Measurements from ENCODE around the gene FEM1A. TPM values are rescaled to one million over a fixed set of nuclear protein-coding genes. Genes with fewer than 3 reads are reported as not detected.
"Not testable (repeated sequence)": the region's sequence is repeated elsewhere in the genome, so short reads cannot be mapped to it uniquely, and the experiment has no call there.

The FEM1A gene
- total and polyA plus RNA-seq, 2 donors (not counting 1 experiment from before 2014, with no cell fraction given), result 3.2 to 10.1 TPM

- Histone ChIP-seq H3K9me3 (ENCODE audit: control insufficient read depth, insufficient read depth, low read depth, low read length) (no peaks in the 10 kb centered on the region), H3K36me3 (ENCODE audit: control insufficient read depth, insufficient read depth, low read length) (peaks cover 20% of the 10 kb centered on the region)
Observed at GRCh38 chr19:4817467-4818277, 26.1 kb downstream of the FEM1A start.

GRCh38 chr19:4821265-4821664 is 29.7 kb downstream of the FEM1A start:
- H4K20me1 ChIP-seq (ENCODE audit: control insufficient read depth, extremely low read depth, insufficient read depth, low read length), result no peaks in the 10 kb centered on the region
- H3K27ac ChIP-seq (ENCODE audit: insufficient read depth, low read length), result no peak overlapping the region
- TF ChIP-seq EZH2 (IDR thresholded peaks at IDR 0.05; ENCODE audit: low read length, missing control alignments) (no peak), CTCF (conservative IDR thresholded peaks at IDR 0.05 in 1 of 2, IDR thresholded peaks at IDR 0.05 in 1 of 2; ENCODE audit: low read depth in 1 of 2, low read length in 2 of 2) (no peak)
- DNase-seq (ENCODE audit: low read depth in 2 of 2), result no peak
- peaks cover 8% of the 10 kb centered on the region for H3K79me2 ChIP-seq (ENCODE audit: control insufficient read depth, insufficient read depth, low read length)
- H2AFZ ChIP-seq (ENCODE audit: low read length), result no peak overlapping the region
- no peaks in the 10 kb centered on the region for H3K27me3 ChIP-seq (ENCODE audit: control insufficient read depth, insufficient read depth, low read length)
- H3K4me3 ChIP-seq (replicated peaks in 1 of 4; ENCODE audit: control extremely low read depth in 1 of 4, insufficient read depth in 1 of 4, low read depth in 3 of 4, low read length in 4 of 4), result no peak overlapping the region
- H3K4me2 ChIP-seq (ENCODE audit: extremely low read depth, insufficient read depth, low read length), result no peak overlapping the region
- peaks cover 16% of the 10 kb centered on the region for H3K36me3 ChIP-seq (ENCODE audit: control insufficient read depth, insufficient read depth, low read length)
- no peak overlapping the region for H3K9ac ChIP-seq (ENCODE audit: insufficient read depth, low read length)
- H3K4me1 ChIP-seq (ENCODE audit: control insufficient read depth, extremely low read depth, insufficient read depth, low read length), result no peaks in the 10 kb centered on the region
- no peaks in the 10 kb centered on the region for H3K9me3 ChIP-seq (ENCODE audit: control insufficient read depth, insufficient read depth, low read depth, low read length)

More at GRCh38 chr19:4817467-4818277, 26.1 kb downstream of the FEM1A start:
- Histone ChIP-seq H3K79me2 (ENCODE audit: control insufficient read depth, insufficient read depth, low read length) (peaks cover 3% of the 10 kb centered on the region), H3K4me2 (ENCODE audit: extremely low read depth, insufficient read depth, low read length) (no peak overlapping the region), H3K27ac (ENCODE audit: insufficient read depth, low read length) (no peak overlapping the region), H3K4me1 (ENCODE audit: control insufficient read depth, extremely low read depth, insufficient read depth, low read length) (peaks cover 2% of the 10 kb centered on the region), H3K27me3 (ENCODE audit: control insufficient read depth, insufficient read depth, low read length) (no peaks in the 10 kb centered on the region), H3K4me3 (replicated peaks in 1 of 4; ENCODE audit: control extremely low read depth in 1 of 4, insufficient read depth in 1 of 4, low read depth in 3 of 4, low read length in 4 of 4) (no peak overlapping the region), H2AFZ (ENCODE audit: low read length) (no peak overlapping the region), H3K9ac (ENCODE audit: insufficient read depth, low read length) (no peak overlapping the region), H4K20me1 (ENCODE audit: control insufficient read depth, extremely low read depth, insufficient read depth, low read length) (no peaks in the 10 kb centered on the region)
- DNase-seq (ENCODE audit: low read depth in 2 of 2), result no peak
- no peak for TF ChIP-seq EZH2 (IDR thresholded peaks at IDR 0.05; ENCODE audit: low read length, missing control alignments)
- no peak for TF ChIP-seq CTCF (conservative IDR thresholded peaks at IDR 0.05 in 1 of 2, IDR thresholded peaks at IDR 0.05 in 1 of 2; ENCODE audit: low read depth in 1 of 2, low read length in 2 of 2)

- H3K27me3 ChIP-seq (ENCODE audit: control insufficient read depth, insufficient read depth, low read length); H3K4me3 ChIP-seq (replicated peaks in 1 of 4; ENCODE audit: control extremely low read depth in 1 of 4, insufficient read depth in 1 of 4, low read depth in 3 of 4, low read length in 4 of 4): not testable (repeated sequence)
Observed at GRCh38 chr19:4822354-4822753, 30.8 kb downstream of the FEM1A start.

More at GRCh38 chr19:4822354-4822753, 30.8 kb downstream of the FEM1A start:
- not testable (repeated sequence) for DNase-seq (ENCODE audit: low read depth in 2 of 2); H3K9ac ChIP-seq (ENCODE audit: insufficient read depth, low read length); H3K4me1 ChIP-seq (ENCODE audit: control insufficient read depth, extremely low read depth, insufficient read depth, low read length); H3K36me3 ChIP-seq (ENCODE audit: control insufficient read depth, insufficient read depth, low read length); H2AFZ ChIP-seq (ENCODE audit: low read length); H3K27ac ChIP-seq (ENCODE audit: insufficient read depth, low read length); H3K9me3 ChIP-seq (ENCODE audit: control insufficient read depth, insufficient read depth, low read depth, low read length); H3K4me2 ChIP-seq (ENCODE audit: extremely low read depth, insufficient read depth, low read length); H4K20me1 ChIP-seq (ENCODE audit: control insufficient read depth, extremely low read depth, insufficient read depth, low read length)
- peaks cover 11% of the 10 kb centered on the region for H3K79me2 ChIP-seq (ENCODE audit: control insufficient read depth, insufficient read depth, low read length)
